ENCODE data around the gene HOMER3.
"Not testable (repeated sequence)": the region's sequence is repeated elsewhere in the genome, so short reads cannot be mapped to it uniquely, and the experiment has no call there.

HOMER3 gene

DNA sequence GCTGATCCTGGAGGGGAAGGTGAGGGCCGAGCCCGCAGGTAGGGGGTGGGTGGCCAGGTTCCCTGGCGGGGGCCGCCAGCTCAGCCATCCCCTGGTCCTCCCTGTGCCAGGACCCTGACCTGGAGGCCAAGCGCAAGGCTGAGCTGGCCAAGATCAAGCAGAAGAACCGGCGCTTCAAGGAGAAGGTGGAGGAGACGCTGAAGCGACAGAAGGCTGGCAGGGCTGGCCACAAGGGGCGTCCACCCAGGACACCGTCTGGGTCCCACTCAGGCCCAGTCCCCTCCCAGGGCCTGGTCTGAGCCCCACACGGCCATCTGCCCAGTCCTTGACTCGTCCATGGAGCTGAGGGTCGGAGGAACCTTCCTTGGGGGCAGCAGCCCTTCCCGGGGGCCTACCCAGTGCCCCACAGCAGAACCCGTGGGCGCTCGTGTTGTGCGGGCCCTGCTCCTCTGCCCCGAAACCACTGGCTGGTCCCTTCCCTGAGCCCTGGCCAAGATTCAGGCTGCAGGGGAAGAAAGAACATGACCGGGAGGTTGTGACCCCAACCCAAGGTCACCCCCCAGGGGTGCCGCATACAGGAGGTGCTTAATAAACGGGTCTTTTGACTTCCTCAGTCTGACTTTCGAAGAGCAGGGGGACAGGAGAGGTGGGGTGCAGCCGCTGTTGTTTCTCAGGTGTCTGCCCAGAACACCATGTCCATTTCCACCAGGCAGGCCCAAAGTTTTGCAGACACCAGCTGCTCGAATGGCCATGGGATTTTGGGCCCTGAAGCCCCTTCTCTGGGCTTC, 12.8 kb downstream of the HOMER3 start:
- no peak overlapping the region for H3K27ac ChIP-seq (ENCODE audit: insufficient read depth, low read depth, low read length, poor library complexity, severe bottlenecking)
- peaks cover 31% of the 10 kb centered on the region for H3K36me3 ChIP-seq (ENCODE audit: control insufficient read depth, insufficient read depth, low read length)
- no peaks in the 10 kb centered on the region for H3K9me3 ChIP-seq (ENCODE audit: control insufficient read depth, low read length)
- H3K27me3 ChIP-seq (ENCODE audit: control insufficient read depth, insufficient read depth, low read length, poor library complexity, severe bottlenecking), result no peaks in the 10 kb centered on the region
- peaks cover 4% of the 10 kb centered on the region for H3K4me1 ChIP-seq (ENCODE audit: control insufficient read depth, insufficient read depth, low read length)
- no peak overlapping the region for H3K4me3 ChIP-seq (ENCODE audit: insufficient read depth, low read depth, low read length)
- 94 to 96% methylated on average over 26 of the region's 26 CpGs for whole genome bisulfite sequencing, 2 experiments

GRCh38 chr19:18924684-18925213, 16.3 kb downstream of the HOMER3 start:
- Histone ChIP-seq H3K9me3 (ENCODE audit: control insufficient read depth, low read length) (no peaks in the 10 kb centered on the region), H3K36me3 (ENCODE audit: control insufficient read depth, insufficient read depth, low read length) (peaks cover 24% of the 10 kb centered on the region), H3K27me3 (ENCODE audit: control insufficient read depth, insufficient read depth, low read length, poor library complexity, severe bottlenecking) (no peaks in the 10 kb centered on the region), H3K4me3 (ENCODE audit: insufficient read depth, low read depth, low read length) (no peak overlapping the region), H3K4me1 (ENCODE audit: control insufficient read depth, insufficient read depth, low read length) (peaks cover 5% of the 10 kb centered on the region), H3K27ac (ENCODE audit: insufficient read depth, low read depth, low read length, poor library complexity, severe bottlenecking) (no peak overlapping the region)
- WGBS, 2 experiments, result 95 to 96% methylated on average over 15 of the region's 15 CpGs

DNA sequence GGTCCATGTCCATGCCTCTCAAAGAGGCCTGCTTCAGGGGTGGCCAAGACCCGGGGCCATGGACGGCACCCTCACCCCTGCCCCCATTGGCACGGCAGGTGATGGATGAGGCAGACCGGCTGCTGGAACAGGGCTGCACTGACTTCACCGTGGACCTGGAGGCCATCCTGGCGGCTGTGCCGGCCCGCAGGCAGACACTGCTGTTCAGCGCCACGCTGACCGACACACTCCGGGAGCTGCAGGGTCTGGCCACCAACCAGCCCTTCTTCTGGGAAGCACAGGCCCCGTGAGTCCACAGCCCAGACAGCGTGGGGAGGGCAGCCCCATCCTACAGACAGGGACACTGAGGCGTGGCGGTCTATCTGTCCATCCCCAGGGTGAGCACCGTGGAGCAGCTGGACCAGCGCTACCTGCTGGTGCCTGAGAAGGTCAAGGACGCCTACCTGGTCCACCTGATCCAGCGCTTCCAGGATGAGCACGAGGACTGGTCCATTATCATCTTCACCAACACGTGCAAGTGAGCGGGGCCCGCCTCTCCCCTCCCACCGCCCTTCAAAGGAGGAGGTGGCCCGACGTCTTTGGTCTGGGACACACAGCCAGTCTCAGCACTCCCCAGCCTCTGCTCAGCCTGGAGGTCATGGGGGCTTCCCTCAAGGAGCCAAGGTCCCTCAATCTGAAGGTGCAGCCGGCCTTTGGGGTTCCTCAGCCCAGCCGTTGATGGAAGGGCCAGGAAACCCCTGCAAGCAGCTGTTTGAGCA, 18.6 kb downstream of the HOMER3 start:
- Histone ChIP-seq H3K9me3 (ENCODE audit: control insufficient read depth, low read length) (no peaks in the 10 kb centered on the region), H3K4me3 (ENCODE audit: insufficient read depth, low read depth, low read length) (no peak overlapping the region), H3K4me1 (ENCODE audit: control insufficient read depth, insufficient read depth, low read length) (peaks cover 5% of the 10 kb centered on the region), H3K27ac (ENCODE audit: insufficient read depth, low read depth, low read length, poor library complexity, severe bottlenecking) (no peak overlapping the region), H3K36me3 (ENCODE audit: control insufficient read depth, insufficient read depth, low read length) (peaks cover 10% of the 10 kb centered on the region), H3K27me3 (ENCODE audit: control insufficient read depth, insufficient read depth, low read length, poor library complexity, severe bottlenecking) (no peaks in the 10 kb centered on the region)
- WGBS, 2 experiments, result 92% methylated on average over 29 of the region's 29 CpGs

DNA sequence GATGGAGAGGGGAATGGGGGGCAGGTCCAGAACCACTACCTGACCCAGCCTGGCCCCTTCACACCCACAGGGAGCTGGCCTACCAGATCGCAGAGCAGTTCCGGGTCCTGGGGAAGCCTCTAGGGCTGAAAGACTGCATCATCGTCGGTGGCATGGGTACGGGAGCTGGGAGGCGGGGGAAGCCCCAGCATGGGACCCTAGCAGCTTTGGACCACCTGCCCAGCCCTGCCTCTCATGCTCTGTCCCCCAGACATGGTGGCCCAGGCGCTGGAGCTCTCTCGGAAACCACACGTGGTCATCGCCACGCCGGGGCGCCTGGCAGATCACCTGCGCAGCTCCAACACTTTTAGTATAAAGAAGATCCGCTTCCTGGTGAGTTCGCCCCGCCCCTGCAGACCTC, 19.4 kb downstream of the HOMER3 start:
- Histone ChIP-seq H3K36me3 (ENCODE audit: control insufficient read depth, insufficient read depth, low read length) (peaks cover 10% of the 10 kb centered on the region), H3K4me1 (ENCODE audit: control insufficient read depth, insufficient read depth, low read length) (peaks cover 5% of the 10 kb centered on the region), H3K9me3 (ENCODE audit: control insufficient read depth, low read length) (no peaks in the 10 kb centered on the region), H3K27me3 (ENCODE audit: control insufficient read depth, insufficient read depth, low read length, poor library complexity, severe bottlenecking) (no peaks in the 10 kb centered on the region), H3K4me3 (ENCODE audit: insufficient read depth, low read depth, low read length) (no peak overlapping the region), H3K27ac (ENCODE audit: insufficient read depth, low read depth, low read length, poor library complexity, severe bottlenecking) (no peak overlapping the region)
- 95 to 96% methylated on average over 17 of the region's 17 CpGs for WGBS, 2 experiments

DNA sequence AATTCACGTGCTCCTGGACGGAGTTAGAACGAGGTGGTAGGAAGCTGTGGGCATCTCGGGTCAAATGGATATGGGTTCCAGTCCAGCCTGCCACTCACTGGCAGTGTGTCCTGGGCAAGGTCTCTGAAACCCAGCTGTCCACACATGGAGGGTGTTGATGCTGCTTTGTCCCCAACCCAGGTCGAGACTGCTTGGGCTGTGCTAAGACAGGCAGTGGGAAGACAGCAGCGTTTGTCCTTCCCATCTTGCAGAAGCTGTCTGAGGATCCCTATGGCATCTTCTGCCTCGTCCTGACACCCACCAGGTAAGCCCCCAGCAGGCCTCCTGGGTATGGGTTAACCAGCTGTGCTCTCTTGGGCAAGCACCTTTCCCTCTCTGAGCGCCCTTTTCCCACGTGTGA, 20.6 kb downstream of the HOMER3 start:
- peaks cover 5% of the 10 kb centered on the region for H3K4me1 ChIP-seq (ENCODE audit: control insufficient read depth, insufficient read depth, low read length)
- no peaks in the 10 kb centered on the region for H3K27me3 ChIP-seq (ENCODE audit: control insufficient read depth, insufficient read depth, low read length, poor library complexity, severe bottlenecking)
- no peak overlapping the region for H3K27ac ChIP-seq (ENCODE audit: insufficient read depth, low read depth, low read length, poor library complexity, severe bottlenecking)
- 81% methylated on average over 9 of the region's 9 CpGs for WGBS, 2 experiments
- no peaks in the 10 kb centered on the region for H3K9me3 ChIP-seq (ENCODE audit: control insufficient read depth, low read length)
- peak overlapping the region; percentile 100 for H3K4me3 ChIP-seq (ENCODE audit: insufficient read depth, low read depth, low read length)
- peaks cover 3% of the 10 kb centered on the region for H3K36me3 ChIP-seq (ENCODE audit: control insufficient read depth, insufficient read depth, low read length)

GRCh38 chr19:18919900-18920214, 21.2 kb downstream of the HOMER3 start:
- peaks cover 3% of the 10 kb centered on the region for H3K36me3 ChIP-seq (ENCODE audit: control insufficient read depth, insufficient read depth, low read length)
- 3 to 4% methylated on average over 15 of the region's 15 CpGs for WGBS, 2 experiments
- H3K4me3 ChIP-seq (ENCODE audit: insufficient read depth, low read depth, low read length), result peak overlapping the region; percentile 100
- H3K4me1 ChIP-seq (ENCODE audit: control insufficient read depth, insufficient read depth, low read length), result peaks cover 5% of the 10 kb centered on the region
- H3K27me3 ChIP-seq (ENCODE audit: control insufficient read depth, insufficient read depth, low read length, poor library complexity, severe bottlenecking), result no peaks in the 10 kb centered on the region
- H3K9me3 ChIP-seq (ENCODE audit: control insufficient read depth, low read length), result no peaks in the 10 kb centered on the region
- no peak overlapping the region for H3K27ac ChIP-seq (ENCODE audit: insufficient read depth, low read depth, low read length, poor library complexity, severe bottlenecking)

- Histone ChIP-seq H3K4me1 (ENCODE audit: control insufficient read depth, insufficient read depth, low read length) (peaks cover 5% of the 10 kb centered on the region), H3K9me3 (ENCODE audit: control insufficient read depth, low read length) (no peaks in the 10 kb centered on the region), H3K27me3 (ENCODE audit: control insufficient read depth, insufficient read depth, low read length, poor library complexity, severe bottlenecking) (no peaks in the 10 kb centered on the region), H3K27ac (ENCODE audit: insufficient read depth, low read depth, low read length, poor library complexity, severe bottlenecking) (no peak within 1 kb of the TSS), H3K4me3 (ENCODE audit: insufficient read depth, low read depth, low read length) (peak within 1 kb of the TSS; percentile 100), H3K36me3 (ENCODE audit: control insufficient read depth, insufficient read depth, low read length) (peaks cover 3% of the 10 kb centered on the region)
- 0% methylated on average over 72 of the region's 72 CpGs for WGBS, 2 experiments
Observed at GRCh38 chr19:18919086-18919899, 21.7 kb downstream of the HOMER3 start, which contains the start of the genes COPE and DDX49. Gene COPE, minus strand, starts transcription at chr19:18919387. Its CDS starts 39 bp downstream, at chr19:18919348. Gene DDX49, plus strand, starts transcription at chr19:18919715. Its CDS starts 27 bp downstream, at chr19:18919742.

GRCh38 chr19:18917593-18917992, 23.4 kb downstream of the HOMER3 start:
- H3K9me3 ChIP-seq (ENCODE audit: control insufficient read depth, low read length); H3K27ac ChIP-seq (ENCODE audit: insufficient read depth, low read depth, low read length, poor library complexity, severe bottlenecking); H3K4me3 ChIP-seq (ENCODE audit: insufficient read depth, low read depth, low read length); H3K4me1 ChIP-seq (ENCODE audit: control insufficient read depth, insufficient read depth, low read length); H3K27me3 ChIP-seq (ENCODE audit: control insufficient read depth, insufficient read depth, low read length, poor library complexity, severe bottlenecking); H3K36me3 ChIP-seq (ENCODE audit: control insufficient read depth, insufficient read depth, low read length): not testable (repeated sequence)
- whole genome bisulfite sequencing, 2 experiments, result 95 to 96% methylated on average over 9 of the region's 9 CpGs

DNA sequence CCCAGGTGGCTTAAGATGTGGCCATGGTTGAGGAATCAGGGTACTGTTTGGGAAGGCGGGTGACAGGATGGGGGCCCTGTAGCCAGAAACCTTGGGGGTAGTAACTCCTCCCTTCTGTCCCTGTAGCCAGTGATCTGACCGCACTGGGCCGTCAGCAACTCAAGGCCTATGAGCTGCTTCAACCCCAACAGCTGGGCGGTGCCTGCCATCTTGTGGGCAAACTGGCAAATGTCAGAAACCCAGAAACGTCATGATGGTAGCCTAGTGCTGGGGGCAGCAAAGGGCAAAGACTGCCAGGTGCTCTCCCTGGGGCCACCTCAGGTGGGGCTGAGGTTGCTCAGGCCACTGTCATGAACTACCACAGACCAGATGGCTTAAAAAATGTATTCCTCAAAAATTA, 25.4 kb downstream of the HOMER3 start:
- H3K27ac ChIP-seq (ENCODE audit: insufficient read depth, low read depth, low read length, poor library complexity, severe bottlenecking), result no peak overlapping the region
- no peaks in the 10 kb centered on the region for H3K27me3 ChIP-seq (ENCODE audit: control insufficient read depth, insufficient read depth, low read length, poor library complexity, severe bottlenecking)
- peaks cover 5% of the 10 kb centered on the region for H3K4me1 ChIP-seq (ENCODE audit: control insufficient read depth, insufficient read depth, low read length)
- peaks cover 8% of the 10 kb centered on the region for H3K36me3 ChIP-seq (ENCODE audit: control insufficient read depth, insufficient read depth, low read length)
- no peaks in the 10 kb centered on the region for H3K9me3 ChIP-seq (ENCODE audit: control insufficient read depth, low read length)
- 71 to 75% methylated on average over 5 of the region's 5 CpGs for WGBS, 2 experiments
- no peak overlapping the region for H3K4me3 ChIP-seq (ENCODE audit: insufficient read depth, low read depth, low read length)

Data from ectodermal cell (in vitro differentiated cells).